HCT116 (cell line): ENCODE measurements around the gene SPCS3.

Source experiments
- POLR2A ChIP-seq: IDR thresholded peaks from 2 replicates; pipeline ENCODE4 v1.7.0; 2011; ENCODE audit warnings: borderline replicate concordance; ENCODE audit not compliant: insufficient read depth, insufficient read length; ENCODE audit errors: extremely low read depth
- SP1 ChIP-seq: IDR thresholded peaks from 2 replicates; pipeline ENCODE4 v1.6.1; 2012; ENCODE audit warnings: low read depth
- YY1 ChIP-seq: IDR thresholded peaks from 2 replicates; pipeline ENCODE4 v1.6.1; 2011; ENCODE audit warnings: low read length, low read depth, moderate library complexity, mild to moderate bottlenecking; ENCODE audit not compliant: insufficient replicate concordance; ENCODE audit errors: extremely low read depth
- ZNF274 ChIP-seq: fragments of 200-500 bp; sonication (Bioruptor generic); IDR thresholded peaks from 2 replicates; pipeline ENCODE4 v1.6.1; 2014; ENCODE audit warnings: mild to moderate bottlenecking, low read depth, low read length, inconsistent platforms
- TF ChIP-seq, protein P1 (sequence below): IDR thresholded peaks from 2 replicates; pipeline ENCODE4 v1.6.1; 2012
- TF ChIP-seq, protein P2 (sequence below), 3 experiments: fragments of 200-600 bp in 1 of 3; sonication (generic) in 1 of 3; IDR thresholded peaks in 2 of 3; conservative IDR thresholded peaks in 1 of 3; 2 replicates each; pipeline ENCODE4 v1.5.1; 2012 to 2017; ENCODE audit warnings: low read depth in 2 of 3, low read length in 2 of 3, antibody characterized with exemption in 1 of 3, borderline replicate concordance in 1 of 3, control low read depth in 1 of 3, mild to moderate bottlenecking in 1 of 3, mixed read lengths in 1 of 3, mixed run types in 1 of 3, moderate library complexity in 1 of 3; ENCODE audit not compliant: insufficient read depth in 1 of 3

DNA sequence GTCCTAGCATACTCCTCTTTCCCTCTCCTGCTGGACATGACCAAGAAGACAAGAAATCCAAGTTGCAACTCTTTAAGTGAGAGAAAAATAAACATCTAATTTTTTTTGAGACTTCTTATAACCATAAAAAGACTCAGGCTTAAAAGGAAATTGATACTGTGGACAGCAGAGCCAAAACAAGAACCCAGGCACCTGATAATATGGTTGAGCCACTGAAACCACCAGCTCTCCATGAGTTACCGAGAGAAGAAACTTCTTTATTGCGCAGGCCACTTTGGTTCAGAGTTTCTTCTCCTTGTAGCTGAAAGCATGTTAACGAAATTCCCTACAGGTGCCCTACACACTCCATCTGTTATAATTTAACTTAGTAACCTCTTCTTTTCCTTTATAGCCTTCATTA lies 11.3 kb upstream of the SPCS3 start:
- TF ChIP-seq, protein P1, sequence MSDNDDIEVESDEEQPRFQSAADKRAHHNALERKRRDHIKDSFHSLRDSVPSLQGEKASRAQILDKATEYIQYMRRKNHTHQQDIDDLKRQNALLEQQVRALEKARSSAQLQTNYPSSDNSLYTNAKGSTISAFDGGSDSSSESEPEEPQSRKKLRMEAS, result no peak
- no peak for TF ChIP-seq SP1
- no peak for TF ChIP-seq ZNF274
- TF ChIP-seq, protein P2, sequence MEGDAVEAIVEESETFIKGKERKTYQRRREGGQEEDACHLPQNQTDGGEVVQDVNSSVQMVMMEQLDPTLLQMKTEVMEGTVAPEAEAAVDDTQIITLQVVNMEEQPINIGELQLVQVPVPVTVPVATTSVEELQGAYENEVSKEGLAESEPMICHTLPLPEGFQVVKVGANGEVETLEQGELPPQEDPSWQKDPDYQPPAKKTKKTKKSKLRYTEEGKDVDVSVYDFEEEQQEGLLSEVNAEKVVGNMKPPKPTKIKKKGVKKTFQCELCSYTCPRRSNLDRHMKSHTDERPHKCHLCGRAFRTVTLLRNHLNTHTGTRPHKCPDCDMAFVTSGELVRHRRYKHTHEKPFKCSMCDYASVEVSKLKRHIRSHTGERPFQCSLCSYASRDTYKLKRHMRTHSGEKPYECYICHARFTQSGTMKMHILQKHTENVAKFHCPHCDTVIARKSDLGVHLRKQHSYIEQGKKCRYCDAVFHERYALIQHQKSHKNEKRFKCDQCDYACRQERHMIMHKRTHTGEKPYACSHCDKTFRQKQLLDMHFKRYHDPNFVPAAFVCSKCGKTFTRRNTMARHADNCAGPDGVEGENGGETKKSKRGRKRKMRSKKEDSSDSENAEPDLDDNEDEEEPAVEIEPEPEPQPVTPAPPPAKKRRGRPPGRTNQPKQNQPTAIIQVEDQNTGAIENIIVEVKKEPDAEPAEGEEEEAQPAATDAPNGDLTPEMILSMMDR (IDR thresholded peaks at IDR 0.05 in 2 of 3, conservative IDR thresholded peaks at IDR 0.05 in 1 of 3; ENCODE audit: borderline replicate concordance in 1 of 3, insufficient read depth in 1 of 3, low read depth in 2 of 3, low read length in 2 of 3), result no peak
- TF ChIP-seq YY1, result no peak
- no peak for TF ChIP-seq POLR2A
